IMR-90 (cell line): Measurements from ENCODE around the gene LRRC1. TPM values are rescaled to one million over a fixed set of nuclear protein-coding genes. Genes with fewer than 3 reads are reported as not detected.

Experiments
- ATAC-seq: fragments of 200-7000 bp; cut with Tn5 transposase; 2 replicates; pipeline ENCODE4 v1.9.1; 2020; ENCODE audit warnings: low read depth, mild to moderate bottlenecking, moderate library complexity
- BruUV-seq: library from RNA; stranded (reverse); fragments of 400-500 nt; replicated peaks from 2 replicates; lab custom pipeline; 2021; lab: Mats Ljungman, UMichigan
- CTCF ChIA-PET: fragments of 300-600 bp; formaldehyde crosslinking; extraction: SDS; loops from one replicate; lab custom pipeline; 2021; ENCODE audit warnings: antibody characterized with exemption; lab: Yijun Ruan, JAX
- POLR2A ChIA-PET: fragments of 300-600 bp; sonication (Branson Sonifier 250); formaldehyde crosslinking; loops from one replicate; lab custom pipeline; 2022; ENCODE audit warnings: antibody characterized with exemption; ENCODE audit not compliant: unreplicated experiment; lab: Charles Lee
- DNase-seq: peaks from one replicate; pipeline ENCODE4 v3.0.0; 2013
- H2AFZ ChIP-seq: replicated peaks from 2 replicates; pipeline ENCODE3; 2013; ENCODE audit warnings: low read length, mild to moderate bottlenecking; ENCODE audit not compliant: poor library complexity
- H2AK5ac ChIP-seq: 2 replicates; pipeline ENCODE4 v1.6.1; 2013; ENCODE audit warnings: low read depth, low read length, inconsistent platforms
- H2AK9ac ChIP-seq: replicated peaks from 2 replicates; pipeline ENCODE3; 2013; ENCODE audit warnings: mild to moderate bottlenecking, low read depth, low read length, moderate library complexity; ENCODE audit not compliant: poor library complexity
- H2BK120ac ChIP-seq: 2 replicates; pipeline ENCODE4 v1.6.1; 2013; ENCODE audit warnings: low read depth, low read length, inconsistent platforms
- H2BK15ac ChIP-seq: 3 replicates; pipeline ENCODE4 v1.6.1; 2013; ENCODE audit warnings: low read depth, low read length, inconsistent platforms
- H2BK20ac ChIP-seq: 2 replicates; pipeline ENCODE4 v1.6.1; 2013; ENCODE audit warnings: low read depth, mild to moderate bottlenecking, inconsistent platforms, low read length, moderate library complexity
- H2BK5ac ChIP-seq: 2 replicates; pipeline ENCODE4 v1.6.1; 2013; ENCODE audit warnings: mild to moderate bottlenecking, low read depth, low read length, inconsistent platforms; ENCODE audit not compliant: poor library complexity, severe bottlenecking
- H3K14ac ChIP-seq: replicated peaks from 2 replicates; pipeline ENCODE4 v1.6.1; 2013; ENCODE audit warnings: low read depth, low read length, inconsistent platforms
- H3K18ac ChIP-seq: 2 replicates; pipeline ENCODE4 v1.6.1; 2013; ENCODE audit warnings: low read depth, low read length, control low read depth
- H3K23ac ChIP-seq: 2 replicates; pipeline ENCODE4 v1.6.1; 2013; ENCODE audit warnings: low read depth, low read length, inconsistent platforms
- H3K27ac ChIP-seq: 2 replicates; pipeline ENCODE4 v1.5.1; 2013; ENCODE audit warnings: mild to moderate bottlenecking, control low read depth, low read length; ENCODE audit not compliant: insufficient read depth
- H3K27me3 ChIP-seq: 2 replicates; pipeline ENCODE4 v1.6.1; 2013; ENCODE audit warnings: low read length; ENCODE audit not compliant: control insufficient read depth, insufficient read depth
- H3K36me3 ChIP-seq: 2 replicates; pipeline ENCODE4 v1.6.1; 2013; ENCODE audit warnings: low read length, mixed read lengths; ENCODE audit not compliant: control insufficient read depth, insufficient read depth
- H3K4ac ChIP-seq: 2 replicates; pipeline ENCODE4 v1.6.1; 2013; ENCODE audit warnings: low read depth, low read length, inconsistent platforms
- H3K4me1 ChIP-seq: 2 replicates; pipeline ENCODE4 v1.6.1; 2013; ENCODE audit warnings: low read length, mixed read lengths; ENCODE audit not compliant: control insufficient read depth, insufficient read depth
- H3K4me2 ChIP-seq: 2 replicates; pipeline ENCODE4 v1.6.1; 2013; ENCODE audit warnings: low read depth, mild to moderate bottlenecking, control low read depth, low read length, moderate library complexity
- H3K4me3 ChIP-seq: 2 replicates; pipeline ENCODE4 v1.5.1; 2013; ENCODE audit warnings: low read depth, mild to moderate bottlenecking, control low read depth, low read length, moderate library complexity; ENCODE audit not compliant: insufficient read depth
- H3K56ac ChIP-seq: 2 replicates; pipeline ENCODE4 v1.6.1; 2013; ENCODE audit warnings: low read length, inconsistent platforms; ENCODE audit not compliant: insufficient read depth; ENCODE audit errors: extremely low read depth
- H3K79me1 ChIP-seq, 2 experiments: 2 replicates each; pipeline ENCODE4 v1.6.1; 2013; ENCODE audit warnings: low read length in 2 of 2, inconsistent platforms in 1 of 2, low read depth in 1 of 2
- H3K9ac ChIP-seq: 2 replicates; pipeline ENCODE4 v1.6.1; 2013; ENCODE audit warnings: low read depth, low read length, control low read depth
- H3K9me1 ChIP-seq: 2 replicates; pipeline ENCODE4 v1.6.1; 2013; ENCODE audit warnings: low read length, inconsistent platforms; ENCODE audit not compliant: insufficient read depth
- H3K9me3 ChIP-seq: 2 replicates; pipeline ENCODE4 v1.6.1; 2013; ENCODE audit warnings: low read length; ENCODE audit not compliant: control insufficient read depth, insufficient read depth
- H4K20me1 ChIP-seq: 2 replicates; pipeline ENCODE4 v1.6.1; 2013; ENCODE audit warnings: low read length, inconsistent platforms; ENCODE audit not compliant: insufficient read depth
- H4K5ac ChIP-seq: 2 replicates; pipeline ENCODE4 v1.6.1; 2013; ENCODE audit warnings: mild to moderate bottlenecking, low read depth, low read length, control low read depth
- H4K8ac ChIP-seq, 2 experiments: 2 replicates each; pipeline ENCODE4 v1.6.1; 2013; ENCODE audit warnings: low read depth in 2 of 2, low read length in 2 of 2, control low read depth in 1 of 2, inconsistent platforms in 1 of 2
- H4K91ac ChIP-seq: 2 replicates; pipeline ENCODE4 v1.6.1; 2013; ENCODE audit warnings: low read depth, low read length, inconsistent platforms; ENCODE audit not compliant: insufficient read depth
- CTCF ChIP-seq: conservative IDR thresholded peaks from 2 replicates; pipeline ENCODE4 v1.5.1; 2012; ENCODE audit warnings: mild to moderate bottlenecking, low read depth, low read length, improper control_type of control experiment
- MAFK ChIP-seq: IDR thresholded peaks from 2 replicates; pipeline ENCODE4 v1.6.1; 2012; ENCODE audit warnings: low read depth, low read length, improper control_type of control experiment
- MAZ ChIP-seq: IDR thresholded peaks from 2 replicates; pipeline ENCODE4 v1.6.1; 2012; ENCODE audit warnings: low read depth, mild to moderate bottlenecking, low read length, improper control_type of control experiment, moderate library complexity, borderline replicate concordance
- MXI1 ChIP-seq: IDR thresholded peaks from 2 replicates; pipeline ENCODE4 v1.6.1; 2012; ENCODE audit warnings: low read depth, mild to moderate bottlenecking, low read length, moderate library complexity, borderline replicate concordance
- NFE2L2 ChIP-seq: fragments of 150-350 bp; IDR thresholded peaks from 2 replicates; pipeline ENCODE4 v1.6.1; 2016; ENCODE audit warnings: low read depth, mild to moderate bottlenecking, low read length
- RAD21 ChIP-seq: IDR thresholded peaks from 2 replicates; pipeline ENCODE4 v1.6.1; 2012; ENCODE audit warnings: low read length, improper control_type of control experiment
- RCOR1 ChIP-seq: IDR thresholded peaks from 2 replicates; pipeline ENCODE4 v1.6.1; 2012; ENCODE audit warnings: mild to moderate bottlenecking, low read length, improper control_type of control experiment; ENCODE audit not compliant: insufficient replicate concordance
- SMC3 ChIP-seq: fragments of 150-350 bp; IDR thresholded peaks from 2 replicates; pipeline ENCODE4 v1.6.1; 2016; ENCODE audit warnings: low read depth, mild to moderate bottlenecking, antibody characterized with exemption, low read length, moderate library complexity
- WGBS, 2 experiments: methylation state at CpG; one replicate each; pipeline versions ENCODE4 v1.1.5 to v1.1.7; 2013; ENCODE audit warnings: missing lambda C conversion rate in 2 of 2; ENCODE audit not compliant: insufficient read length in 1 of 2; ENCODE audit errors: extremely low coverage in 2 of 2; 5-methylcytosine and 5-hydroxymethylcytosine counted together
- dilution Hi-C: fragments of 300-500 bp; cut with HindIII; formaldehyde crosslinking; loops from one replicate; pipeline ENCODE4 v1.14.3; 2018; ENCODE audit warnings: low sequenced_read_pairs; ENCODE audit not compliant: unreplicated experiment
- in situ Hi-C: fragments of 300-500 bp; cut with MboI; formaldehyde crosslinking; loops from 3 replicates; pipeline ENCODE4 v1.14.3; 2019; ENCODE audit warnings: low sequenced_read_pairs, inconsistent platforms, mixed read lengths
- intact Hi-C: fragments of 100-400 bp; cut with micrococcal nuclease; formaldehyde crosslinking; loops from 2 replicates; pipeline ENCODE4 v1.10.0; 2022
- polyA plus RNA-seq, 3 experiments: library from polyadenylated mRNA; depleted of rRNA; stranded (reverse); fragments of >200 nt; gene quantifications; 2 replicates each; pipeline ENCODE4 v1.2.3, GENCODE V29; 2012; ENCODE audit warnings: low replicate concordance in 1 of 3
- total RNA-seq: library from RNA; depleted of rRNA; stranded (reverse); fragments of >200 nt; gene quantifications from 2 replicates; pipeline ENCODE4 v1.2.3, GENCODE V29; 2012

LRRC1 gene
- total and polyA plus RNA-seq, 2 of the 4 experiments (the other 2 are of a cell fraction): 5.1 to 6.1 TPM

- H3K14ac ChIP-seq: no peak overlapping the region
- H3K27me3 ChIP-seq: no peaks in the 10 kb centered on the region
- H3K36me3 ChIP-seq: no peaks in the 10 kb centered on the region
- H2BK20ac ChIP-seq: no peak overlapping the region
- no peak overlapping the region for H3K4me3 ChIP-seq
- H2BK5ac ChIP-seq: no peak overlapping the region
- no peak overlapping the region for H4K5ac ChIP-seq
- H3K9me3 ChIP-seq: no peaks in the 10 kb centered on the region
- no peak overlapping the region for H3K4ac ChIP-seq
- DNase-seq (no peak), ATAC-seq (no peak)
- no peak overlapping the region for H3K9ac ChIP-seq
- H2BK15ac ChIP-seq: no peak overlapping the region
- H3K56ac ChIP-seq: no peak overlapping the region
- in situ Hi-C loops (loop anchor here (25.0 kb wide), 1 partner anchor 760 kb away; no protein-coding TSS in a partner anchor), dilution Hi-C loops (no loop called here), intact Hi-C loops (no loop called here)
- H3K4me1 ChIP-seq: peaks cover 3% of the 10 kb centered on the region; the same call in 1 of the 2 replicates
- H3K18ac ChIP-seq: no peak overlapping the region
- no CpG with 5 or more reads among the region's 1 CpG for WGBS, 2 experiments
- H2AK5ac ChIP-seq: no peak overlapping the region
- no peaks in the 10 kb centered on the region for H4K20me1 ChIP-seq
- ChIA-PET POLR2A (no interaction called here), CTCF (no interaction called here)
- no peak overlapping the region for H2BK120ac ChIP-seq
- no peak overlapping the region for H3K27ac ChIP-seq
- no peak overlapping the region for H4K91ac ChIP-seq
- no peak overlapping the region for H2AK9ac ChIP-seq
- H4K8ac ChIP-seq: no peak overlapping the region
- no peak overlapping the region for H3K23ac ChIP-seq
- no peaks in the 10 kb centered on the region for H3K9me1 ChIP-seq
- no peak overlapping the region for H3K4me2 ChIP-seq
- H2AFZ ChIP-seq: no peak overlapping the region
- TF ChIP-seq MXI1 (no peak), SMC3 (no peak), RCOR1 (no peak), MAFK (no peak), NFE2L2 (no peak), RAD21 (no peak), CTCF (no peak), MAZ (no peak)
- no TSS peak for BruUV-seq
- no peaks in the 10 kb centered on the region for H3K79me1 ChIP-seq
These were observed 153.0 kb downstream of the LRRC1 start for GRCh38 chr6:53947780-53948179.
